GM12878 (cell line): Measurements from ENCODE around the gene FCHSD2. TPM values are rescaled to one million over a fixed set of nuclear protein-coding genes. Genes with fewer than 3 reads are reported as not detected.

Experiments
- CBX3 ChIP-seq: fragments of 200-600 bp; sonication (generic); IDR thresholded peaks from 2 replicates; pipeline ENCODE4 v1.6.1; 2016; ENCODE audit warnings: low read depth, borderline replicate concordance
- PAX5 ChIP-seq: IDR thresholded peaks from 2 replicates; pipeline ENCODE4 v1.6.1; 2011; ENCODE audit warnings: low read depth, low read length, borderline replicate concordance
- RBBP5 ChIP-seq: fragments of 200-600 bp; sonication (generic); conservative IDR thresholded peaks from 2 replicates; pipeline ENCODE4 v1.6.1; 2016
- ZBTB11 ChIP-seq: fragments of 450-650 bp; formaldehyde crosslinking; IDR thresholded peaks from 2 replicates; pipeline ENCODE4 v1.5.0; 2022; ENCODE audit warnings: mild to moderate bottlenecking, missing genetic modification characterization
- ZBTB4 ChIP-seq: fragments of 450-650 bp; formaldehyde crosslinking; IDR thresholded peaks from 2 replicates; pipeline ENCODE4 v1.4.0; 2022; ENCODE audit warnings: mild to moderate bottlenecking, moderate library complexity
- ZNF24 ChIP-seq: fragments of 450-650 bp; IDR thresholded peaks from 2 replicates; pipeline ENCODE4 v1.6.1; 2017; ENCODE audit warnings: antibody characterized with exemption, mild to moderate bottlenecking
- ZNF592 ChIP-seq: fragments of 450-650 bp; IDR thresholded peaks from 2 replicates; pipeline ENCODE4 v1.6.1; 2017; ENCODE audit warnings: mild to moderate bottlenecking, moderate library complexity
- ZNF687 ChIP-seq: fragments of 450-650 bp; IDR thresholded peaks from 2 replicates; pipeline ENCODE4 v1.6.1; 2017; ENCODE audit warnings: mild to moderate bottlenecking, moderate library complexity
- polyA plus RNA-seq, 11 experiments: library from polyadenylated mRNA; depleted of rRNA in 4 of 11; unstranded in 6 of 11; stranded (reverse) in 5 of 11; fragments of >200 nt; fragmentation: Nextera tagmentation in 4 of 11; fragmentation: Illumina TruSeq in 1 of 11; extraction: Ambion mirVana in 4 of 11; extraction: Trizol in 1 of 11; gene quantifications; 1 replicate in 1 of 11; 2 replicates in 10 of 11; pipeline versions ENCODE4 v1.2.1 to v1.2.3, GENCODE V29; 2011 to 2016; ENCODE audit warnings: inconsistent platforms in 2 of 11, missing spikeins in 2 of 11, low read depth in 1 of 11
- total RNA-seq, 4 experiments: library from RNA; depleted of rRNA in 3 of 4; stranded (reverse); fragments of >200 nt in 3 of 4; fragmentation: Illumina TruSeq in 1 of 4; extraction: Trizol in 1 of 4; gene quantifications; 2 replicates each; pipeline versions ENCODE4 v1.2.1 to v1.2.3, GENCODE V29; 2013 to 2021

Gene FCHSD2
- total and polyA plus RNA-seq, 10 of the 15 experiments (the other 5 are each of a cell fraction or from before 2014, with no cell fraction given), result 13.2 to 89.8 (median 47.8) TPM

- TF ChIP-seq ZBTB4 (CRISPR knock-in tag) (peak; percentile 98), RBBP5 (no peak), CBX3 (no peak), ZNF687 (peak; percentile 80), ZBTB11 (CRISPR knock-in tag) (peak; percentile 64), PAX5 (peak; percentile 86), ZNF592 (peak; percentile 95), ZNF24 (peak; percentile 35; the same call in 1 of the 2 replicates)
Measured at GRCh38 chr11:73152086-73152853, 10.2 kb upstream of the FCHSD2 start (continued).
